Skeletal muscle satellite cell (primary cell): ENCODE data around the gene MRPL52.

Experiments
- H3K27me3 ChIP-seq: 2 replicates; pipeline ENCODE4 v1.7.0; 2013; ENCODE audit warnings: low read length; ENCODE audit not compliant: control insufficient read depth, insufficient read depth
- H3K36me3 ChIP-seq: 2 replicates; pipeline ENCODE4 v1.7.0; 2013; ENCODE audit warnings: mild to moderate bottlenecking, control low read depth, low read length; ENCODE audit not compliant: insufficient read depth
- H3K4me1 ChIP-seq: 2 replicates; pipeline ENCODE4 v1.7.0; 2013; ENCODE audit warnings: low read length; ENCODE audit not compliant: control insufficient read depth, insufficient read depth
- H3K4me2 ChIP-seq: 2 replicates; pipeline ENCODE4 v1.7.0; 2013; ENCODE audit warnings: mild to moderate bottlenecking, low read length
- H3K4me3 ChIP-seq: 2 replicates; pipeline ENCODE4 v1.7.0; 2013; ENCODE audit warnings: low read length
- H3K9ac ChIP-seq: 2 replicates; pipeline ENCODE4 v1.7.0; 2013; ENCODE audit warnings: mild to moderate bottlenecking, low read depth, low read length, moderate library complexity
- H3K9me3 ChIP-seq: replicated peaks from 2 replicates; pipeline ENCODE4 v1.7.0; 2013; ENCODE audit warnings: mild to moderate bottlenecking, control low read depth, low read length

Gene MRPL52

DNA sequence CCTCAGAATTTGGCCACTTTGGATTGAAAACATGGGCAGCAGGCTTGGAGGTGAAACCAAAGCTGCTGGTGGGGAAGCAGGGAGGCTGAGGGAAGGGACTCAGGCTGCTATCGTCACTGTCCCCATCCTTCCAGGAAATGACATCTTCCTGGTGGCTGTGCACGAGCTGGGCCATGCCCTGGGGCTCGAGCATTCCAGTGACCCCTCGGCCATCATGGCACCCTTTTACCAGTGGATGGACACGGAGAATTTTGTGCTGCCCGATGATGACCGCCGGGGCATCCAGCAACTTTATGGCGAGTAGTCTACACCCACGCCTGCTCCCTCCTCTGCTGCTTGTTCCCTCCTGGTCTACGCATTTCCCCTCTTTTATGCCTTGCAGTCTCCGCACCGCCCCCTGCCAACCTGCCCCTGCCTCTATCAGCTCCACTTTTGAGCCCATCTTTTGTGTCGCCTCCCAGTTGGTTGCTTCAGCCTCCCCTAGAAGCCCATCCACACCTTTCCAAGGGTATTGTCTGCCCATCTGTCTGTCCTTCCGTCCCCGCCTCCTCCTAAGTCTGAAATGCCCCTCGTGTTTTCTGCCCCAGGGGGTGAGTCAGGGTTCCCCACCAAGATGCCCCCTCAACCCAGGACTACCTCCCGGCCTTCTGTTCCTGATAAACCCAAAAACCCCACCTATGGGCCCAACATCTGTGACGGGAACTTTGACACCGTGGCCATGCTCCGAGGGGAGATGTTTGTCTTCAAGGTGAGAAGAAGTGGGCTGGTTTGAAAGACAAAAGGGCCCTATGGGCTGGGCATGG lies 13.6 kb downstream of the MRPL52 start:
- Histone ChIP-seq H3K4me2 (no peak overlapping the region), H3K9ac (no peak overlapping the region), H3K4me1 (peaks cover 36% of the 10 kb centered on the region), H3K4me3 (no peak overlapping the region), H3K36me3 (peaks cover 80% of the 10 kb centered on the region), H3K27me3 (no peaks in the 10 kb centered on the region), H3K9me3 (no peaks in the 10 kb centered on the region)

DNA sequence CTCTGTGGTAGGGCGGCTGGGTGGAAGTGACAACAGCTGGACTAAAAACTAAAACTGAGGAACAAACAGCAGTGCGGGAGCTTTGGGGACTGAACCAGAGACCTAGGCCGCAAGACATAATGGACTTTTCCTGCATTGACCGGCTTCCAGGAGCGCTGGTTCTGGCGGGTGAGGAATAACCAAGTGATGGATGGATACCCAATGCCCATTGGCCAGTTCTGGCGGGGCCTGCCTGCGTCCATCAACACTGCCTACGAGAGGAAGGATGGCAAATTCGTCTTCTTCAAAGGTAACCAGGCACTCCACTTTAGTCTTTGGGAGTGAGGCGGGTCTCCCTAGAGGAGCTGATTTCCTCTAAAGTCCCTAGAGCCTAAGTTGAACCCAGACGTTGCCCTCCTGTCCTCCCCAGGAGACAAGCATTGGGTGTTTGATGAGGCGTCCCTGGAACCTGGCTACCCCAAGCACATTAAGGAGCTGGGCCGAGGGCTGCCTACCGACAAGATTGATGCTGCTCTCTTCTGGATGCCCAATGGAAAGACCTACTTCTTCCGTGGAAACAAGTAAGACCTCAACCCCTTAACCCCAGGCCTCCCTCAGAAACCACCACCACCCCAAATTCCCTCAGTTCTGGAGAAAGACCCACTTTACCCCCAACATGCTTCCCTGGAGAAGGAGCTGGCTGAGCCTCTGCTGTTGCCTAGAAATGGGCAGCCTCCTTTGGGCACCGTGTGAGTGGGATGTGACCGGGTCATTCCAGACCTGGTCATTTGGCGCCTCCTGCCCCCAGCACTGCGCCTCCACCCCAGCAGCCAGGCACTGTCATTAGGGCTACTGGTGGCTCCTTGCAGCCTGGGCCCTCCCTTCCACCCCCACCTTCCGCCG lies 14.8 kb downstream of the MRPL52 start:
- peaks cover 37% of the 10 kb centered on the region for H3K4me1 ChIP-seq
- H3K9me3 ChIP-seq: no peaks in the 10 kb centered on the region
- H3K27me3 ChIP-seq: no peaks in the 10 kb centered on the region
- no peak overlapping the region for H3K9ac ChIP-seq
- no peak overlapping the region for H3K4me3 ChIP-seq
- H3K4me2 ChIP-seq: no peak overlapping the region
- peaks cover 72% of the 10 kb centered on the region for H3K36me3 ChIP-seq

DNA sequence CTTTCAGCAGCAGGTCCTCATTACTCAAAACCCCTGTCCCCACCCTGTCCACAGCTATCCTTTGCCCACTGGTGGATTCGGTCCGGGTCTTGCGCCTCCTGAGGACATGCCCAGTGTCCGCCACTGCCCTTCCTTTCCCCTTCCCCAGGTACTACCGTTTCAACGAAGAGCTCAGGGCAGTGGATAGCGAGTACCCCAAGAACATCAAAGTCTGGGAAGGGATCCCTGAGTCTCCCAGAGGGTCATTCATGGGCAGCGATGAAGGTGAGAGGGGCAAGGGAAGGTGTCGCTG lies 15.4 kb downstream of the MRPL52 start:
- Histone ChIP-seq H3K36me3 (peaks cover 68% of the 10 kb centered on the region), H3K9me3 (no peaks in the 10 kb centered on the region), H3K4me2 (no peak overlapping the region), H3K4me1 (peaks cover 40% of the 10 kb centered on the region), H3K9ac (no peak overlapping the region), H3K27me3 (no peaks in the 10 kb centered on the region), H3K4me3 (no peak overlapping the region)

DNA sequence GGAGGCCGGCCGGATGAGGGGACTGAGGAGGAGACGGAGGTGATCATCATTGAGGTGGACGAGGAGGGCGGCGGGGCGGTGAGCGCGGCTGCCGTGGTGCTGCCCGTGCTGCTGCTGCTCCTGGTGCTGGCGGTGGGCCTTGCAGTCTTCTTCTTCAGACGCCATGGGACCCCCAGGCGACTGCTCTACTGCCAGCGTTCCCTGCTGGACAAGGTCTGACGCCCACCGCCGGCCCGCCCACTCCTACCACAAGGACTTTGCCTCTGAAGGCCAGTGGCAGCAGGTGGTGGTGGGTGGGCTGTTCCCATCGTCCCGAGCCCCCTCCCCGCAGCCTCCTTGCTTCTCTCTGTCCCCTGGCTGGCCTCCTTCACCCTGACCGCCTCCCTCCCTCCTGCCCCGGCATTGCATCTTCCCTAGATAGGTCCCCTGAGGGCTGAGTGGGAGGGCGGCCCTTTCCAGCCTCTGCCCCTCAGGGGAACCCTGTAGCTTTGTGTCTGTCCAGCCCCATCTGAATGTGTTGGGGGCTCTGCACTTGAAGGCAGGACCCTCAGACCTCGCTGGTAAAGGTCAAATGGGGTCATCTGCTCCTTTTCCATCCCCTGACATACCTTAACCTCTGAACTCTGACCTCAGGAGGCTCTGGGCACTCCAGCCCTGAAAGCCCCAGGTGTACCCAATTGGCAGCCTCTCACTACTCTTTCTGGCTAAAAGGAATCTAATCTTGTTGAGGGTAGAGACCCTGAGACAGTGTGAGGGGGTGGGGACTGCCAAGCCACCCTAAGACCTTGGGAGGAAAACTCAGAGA lies 16.3 kb downstream of the MRPL52 start:
- Histone ChIP-seq H3K9ac (peak overlapping the region; percentile 42), H3K27me3 (no peaks in the 10 kb centered on the region), H3K36me3 (peaks cover 61% of the 10 kb centered on the region), H3K4me3 (no peak overlapping the region), H3K4me1 (peaks cover 49% of the 10 kb centered on the region), H3K4me2 (no peak overlapping the region), H3K9me3 (no peaks in the 10 kb centered on the region)

DNA sequence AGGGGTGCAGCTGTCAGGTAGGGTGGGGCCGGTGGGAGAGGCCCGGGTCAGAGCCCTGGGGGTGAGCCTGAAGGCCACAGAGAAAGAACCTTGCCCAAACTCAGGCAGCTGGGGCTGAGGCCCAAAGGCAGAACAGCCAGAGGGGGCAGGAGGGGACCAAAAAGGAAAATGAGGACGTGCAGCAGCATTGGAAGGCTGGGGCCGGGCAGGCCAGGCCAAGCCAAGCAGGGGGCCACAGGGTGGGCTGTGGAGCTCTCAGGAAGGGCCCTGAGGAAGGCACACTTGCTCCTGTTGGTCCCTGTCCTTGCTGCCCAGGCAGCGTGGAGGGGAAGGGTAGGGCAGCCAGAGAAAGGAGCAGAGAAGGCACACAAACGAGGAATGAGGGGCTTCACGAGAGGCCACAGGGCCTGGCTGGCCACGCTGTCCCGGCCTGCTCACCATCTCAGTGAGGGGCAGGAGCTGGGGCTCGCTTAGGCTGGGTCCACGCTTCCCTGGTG lies 17.2 kb downstream of the MRPL52 start:
- peaks cover 57% of the 10 kb centered on the region for H3K4me1 ChIP-seq
- no peaks in the 10 kb centered on the region for H3K9me3 ChIP-seq
- H3K36me3 ChIP-seq: peaks cover 53% of the 10 kb centered on the region
- H3K9ac ChIP-seq: peak overlapping the region; percentile 42
- no peak overlapping the region for H3K4me2 ChIP-seq
- H3K4me3 ChIP-seq: no peak overlapping the region
- H3K27me3 ChIP-seq: no peaks in the 10 kb centered on the region

DNA sequence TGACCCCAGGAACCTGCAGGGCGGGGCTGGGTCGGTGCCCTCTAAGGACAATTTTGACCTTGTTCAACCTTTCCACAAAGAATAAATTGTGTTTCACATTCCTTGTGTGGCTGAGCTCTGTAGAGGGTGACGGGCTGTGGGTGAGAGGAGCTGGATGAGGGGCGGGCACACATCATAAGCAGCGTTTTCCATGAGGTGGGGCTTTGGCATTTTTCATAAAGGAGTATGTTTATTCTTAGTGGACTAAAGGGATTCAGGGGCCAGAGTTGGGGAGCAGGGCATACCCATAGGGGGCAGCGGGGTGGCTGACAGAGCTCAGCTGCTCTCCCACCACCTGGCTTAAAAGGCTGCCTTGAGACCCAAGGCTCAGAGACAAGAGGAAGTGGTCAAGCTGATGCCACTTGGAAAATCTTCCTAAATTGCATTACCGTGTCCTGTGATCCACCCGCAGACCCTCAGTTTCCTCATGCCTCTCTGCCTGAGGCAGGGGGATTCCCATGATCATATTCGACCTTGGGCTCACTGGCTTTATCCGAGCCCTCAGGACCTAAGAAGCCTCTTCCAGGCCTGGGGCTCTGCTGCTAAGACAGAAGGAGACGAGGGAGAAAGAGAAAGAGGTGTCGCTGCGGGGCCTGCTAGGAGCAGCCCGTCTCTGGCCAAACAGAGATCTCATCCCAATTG lies 18.1 kb downstream of the MRPL52 start:
- peak overlapping the region; percentile 76 for H3K9ac ChIP-seq
- H3K4me3 ChIP-seq: peak overlapping the region; percentile 13

DNA sequence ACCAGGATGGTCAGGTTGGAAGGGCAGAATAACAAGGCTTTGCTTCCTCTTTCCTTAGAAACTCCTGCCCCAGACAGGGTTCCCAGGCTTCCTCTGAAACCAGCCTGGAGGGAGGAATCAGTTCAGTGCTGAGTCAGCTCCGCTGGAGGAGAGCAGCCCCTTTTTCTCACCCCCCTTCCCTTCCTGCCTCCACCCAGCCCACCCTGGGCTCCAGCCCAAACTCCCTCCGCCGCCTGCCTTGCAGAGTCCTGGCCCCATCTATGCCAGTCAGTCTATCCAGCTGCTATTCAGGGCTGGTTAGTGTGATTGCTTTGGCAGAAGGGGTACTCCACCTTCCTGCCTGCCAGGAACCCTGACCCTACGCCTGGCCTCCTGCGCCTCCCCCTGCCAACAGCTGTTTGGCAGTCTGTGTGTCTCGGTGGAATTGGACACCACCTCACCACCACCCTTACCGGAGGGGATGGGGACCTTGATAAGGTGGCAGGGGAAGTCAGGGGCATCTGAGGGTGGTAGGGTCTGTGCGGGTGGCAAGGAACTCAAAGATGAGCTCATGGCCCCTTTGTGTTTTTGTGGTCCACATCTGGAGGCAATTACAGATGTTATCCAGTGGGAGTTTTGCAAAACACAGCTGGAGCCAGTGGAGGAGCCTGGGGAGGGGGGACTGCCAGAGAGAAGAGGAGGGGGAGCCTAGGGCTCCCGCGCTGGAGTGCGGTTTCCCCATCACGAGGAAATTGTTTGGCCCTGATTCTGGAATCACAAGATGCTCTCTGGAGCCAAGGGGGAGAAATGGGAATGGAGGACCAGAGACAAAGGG lies 18.9 kb downstream of the MRPL52 start:
- Histone ChIP-seq H3K4me2 (peak overlapping the region; percentile 55), H3K9ac (peak overlapping the region; percentile 76), H3K27me3 (no peaks in the 10 kb centered on the region), H3K4me1 (peaks cover 72% of the 10 kb centered on the region), H3K4me3 (peak overlapping the region; percentile 13), H3K9me3 (no peaks in the 10 kb centered on the region), H3K36me3 (peaks cover 36% of the 10 kb centered on the region)

More for the DNA sequence above, 18.1 kb downstream of the MRPL52 start:
- H3K4me2 ChIP-seq: peak overlapping the region; percentile 55
- peaks cover 43% of the 10 kb centered on the region for H3K36me3 ChIP-seq
- H3K27me3 ChIP-seq: no peaks in the 10 kb centered on the region
- no peaks in the 10 kb centered on the region for H3K9me3 ChIP-seq
- peaks cover 67% of the 10 kb centered on the region for H3K4me1 ChIP-seq

DNA sequence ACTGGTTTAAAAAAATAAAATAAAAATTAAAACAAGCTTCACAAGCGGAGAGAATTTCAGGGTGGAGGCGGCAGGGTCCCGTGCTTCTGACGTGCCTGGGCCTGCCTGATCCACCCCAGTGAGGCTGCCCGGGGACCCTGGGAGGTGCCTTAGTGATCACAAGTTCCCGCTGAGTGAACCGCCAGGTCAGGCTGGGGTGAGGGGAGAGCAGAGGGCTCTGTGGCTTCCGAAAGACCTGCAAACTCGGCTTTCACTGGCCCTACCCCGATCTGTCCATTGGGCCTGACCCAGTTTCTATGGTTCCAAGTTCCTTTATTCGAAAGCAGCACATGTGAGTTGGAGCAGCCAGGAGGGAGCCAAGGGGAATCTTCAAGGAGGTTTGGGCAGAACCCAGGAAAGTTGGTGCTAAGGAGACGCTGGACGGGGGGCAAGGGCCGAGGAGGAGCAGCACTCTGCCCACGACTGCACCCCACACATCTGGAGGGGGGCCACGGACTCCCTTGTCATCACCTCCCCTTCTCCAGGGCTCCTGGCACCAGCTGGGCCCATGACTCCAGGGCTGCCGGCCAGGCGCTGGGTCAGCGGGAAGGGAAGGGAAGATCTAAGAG lies 19.6 kb downstream of the MRPL52 start:
- peak overlapping the region; percentile 76 for H3K9ac ChIP-seq
- H3K27me3 ChIP-seq: no peaks in the 10 kb centered on the region
- H3K4me2 ChIP-seq: peak overlapping the region; percentile 55
- H3K4me1 ChIP-seq: peaks cover 72% of the 10 kb centered on the region
- H3K36me3 ChIP-seq: peaks cover 31% of the 10 kb centered on the region
- H3K9me3 ChIP-seq: no peaks in the 10 kb centered on the region
- H3K4me3 ChIP-seq: no peak overlapping the region

DNA sequence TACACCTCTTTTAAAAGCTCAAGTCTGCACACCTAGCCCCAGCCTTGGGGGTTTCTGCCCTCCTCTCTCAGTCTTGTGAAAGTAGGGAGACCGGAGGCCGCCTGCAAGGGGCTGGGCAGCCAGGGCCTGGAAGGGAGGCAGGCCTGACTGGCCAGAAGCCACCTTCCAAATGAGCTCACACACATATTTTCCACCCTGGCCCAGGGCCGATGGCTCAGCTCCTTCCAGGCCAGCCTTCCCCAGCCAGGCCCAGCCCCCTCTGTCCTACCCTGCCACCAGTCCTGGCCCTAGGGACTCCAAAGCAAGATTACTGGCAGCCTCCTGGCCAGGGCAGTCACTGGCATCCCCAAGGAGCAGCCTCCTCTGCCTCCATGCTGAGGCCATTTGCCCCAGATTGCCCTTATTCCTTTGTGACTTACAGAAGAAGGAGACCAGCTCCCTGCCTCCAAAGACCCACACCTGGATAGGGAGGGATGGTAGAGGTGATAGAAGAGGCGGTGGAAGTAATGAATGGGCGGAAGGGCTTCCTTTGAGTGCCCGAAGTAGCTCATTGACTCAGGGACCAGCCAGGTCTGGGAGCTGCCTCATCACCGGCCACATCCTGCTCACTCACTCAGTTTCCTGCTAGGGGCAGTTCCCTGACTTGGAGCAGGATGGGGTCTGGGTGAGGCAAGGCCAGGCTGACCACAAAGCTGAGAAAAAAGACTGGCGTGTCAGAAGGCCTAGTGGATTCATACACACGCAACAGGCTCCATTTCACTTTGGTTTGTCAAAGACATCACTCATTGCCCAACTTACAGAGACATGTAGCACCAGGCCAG lies 21.5 kb downstream of the MRPL52 start:
- Histone ChIP-seq H3K9me3 (no peaks in the 10 kb centered on the region), H3K36me3 (peaks cover 14% of the 10 kb centered on the region), H3K4me2 (peak overlapping the region; percentile 80), H3K4me1 (peaks cover 68% of the 10 kb centered on the region), H3K27me3 (no peaks in the 10 kb centered on the region), H3K4me3 (peak overlapping the region; percentile 58), H3K9ac (peak overlapping the region; percentile 88)
